ENCODE measurements around the gene PAPPA. TPM values are rescaled to one million over a fixed set of nuclear protein-coding genes. Genes with fewer than 3 reads are reported as not detected.

PAPPA gene
- total RNA-seq, 2 donors from 2014 or later: 1.8 to 5.7 TPM

GRCh38 chr9:116448431-116448830 is 294.8 kb downstream of the PAPPA start:
- TF ChIP-seq CTCF (IDR thresholded peaks at IDR 0.05): no peak
- no peaks in the 10 kb centered on the region for H3K9me3 ChIP-seq
- no peak overlapping the region for H3K4me3 ChIP-seq
- H3K4me1 ChIP-seq: no peaks in the 10 kb centered on the region
- DNase-seq (ENCODE audit: low spot score): no peak
- H3K27me3 ChIP-seq: no peaks in the 10 kb centered on the region
- no peak overlapping the region for H3K27ac ChIP-seq
- H3K36me3 ChIP-seq: no peaks in the 10 kb centered on the region

DNA sequence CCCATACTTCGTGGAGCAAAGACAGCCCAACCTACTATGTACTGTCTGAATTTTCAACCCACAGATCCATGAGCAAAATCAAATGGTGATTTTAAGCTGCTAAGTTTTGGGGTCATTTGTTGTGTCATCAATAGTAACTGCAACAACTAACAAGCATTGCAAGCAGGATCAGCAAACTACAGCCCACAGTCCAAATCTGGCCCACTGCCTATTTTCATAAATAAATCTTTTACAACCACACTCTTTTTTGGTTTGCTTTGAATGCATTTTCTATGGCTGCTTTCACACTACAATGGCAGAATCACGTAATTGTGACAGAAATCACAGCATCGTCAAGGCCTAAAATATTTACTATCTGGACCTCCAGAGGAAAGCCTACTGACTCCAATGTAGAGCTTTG is 296.4 kb downstream of the PAPPA start:
- Histone ChIP-seq H3K4me3 (no peak overlapping the region), H3K4me1 (no peaks in the 10 kb centered on the region), H3K27me3 (no peaks in the 10 kb centered on the region), H3K36me3 (no peaks in the 10 kb centered on the region), H3K27ac (no peak overlapping the region), H3K9me3 (no peaks in the 10 kb centered on the region)
- no peak for TF ChIP-seq CTCF (IDR thresholded peaks at IDR 0.05)
- DNase-seq (ENCODE audit: low spot score): no peak

DNA sequence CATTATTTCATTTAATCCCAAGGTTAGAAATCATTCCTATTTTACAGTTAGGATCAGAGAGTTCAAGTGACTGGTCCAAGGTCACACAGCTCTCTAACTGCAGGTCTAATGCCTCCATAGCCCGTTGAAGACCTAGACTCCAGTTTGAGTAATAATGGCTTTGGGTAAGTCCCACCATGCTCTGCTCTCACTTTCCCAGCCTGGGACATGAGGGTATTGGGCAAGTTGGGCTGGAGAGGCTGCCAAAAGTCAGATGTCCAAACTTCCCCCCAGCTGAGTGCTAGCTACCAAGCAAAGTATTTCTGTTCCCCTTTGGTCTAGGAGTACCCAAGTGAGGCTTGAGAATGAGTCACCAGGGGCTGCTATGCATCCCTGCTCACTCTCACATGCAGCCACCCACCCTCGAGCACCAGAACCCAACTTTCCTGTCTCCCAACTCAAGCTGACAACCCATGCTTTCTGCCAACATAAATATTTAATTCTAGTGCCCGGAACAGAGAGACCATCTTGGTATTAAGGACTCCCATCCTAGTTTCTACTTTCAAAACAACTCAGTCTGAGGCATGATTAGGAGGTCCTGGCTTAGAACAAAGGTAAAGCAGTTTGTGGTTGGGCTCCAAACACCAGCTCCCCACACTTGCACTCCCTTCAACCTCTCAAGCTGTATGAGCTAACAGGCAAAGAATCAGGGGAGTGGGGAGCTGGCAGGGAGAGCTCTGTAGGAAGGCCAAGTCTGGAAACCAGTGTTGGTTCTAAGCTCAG is 297.0 kb downstream of the PAPPA start:
- Histone ChIP-seq H3K4me1 (no peaks in the 10 kb centered on the region), H3K36me3 (no peaks in the 10 kb centered on the region), H3K4me3 (no peak overlapping the region), H3K9me3 (no peaks in the 10 kb centered on the region), H3K27me3 (no peaks in the 10 kb centered on the region), H3K27ac (no peak overlapping the region)
- DNase-seq (ENCODE audit: low spot score): no peak
- TF ChIP-seq CTCF (IDR thresholded peaks at IDR 0.05): no peak

GRCh38 chr9:116451500-116452115 is 298.0 kb downstream of the PAPPA start:
- Histone ChIP-seq H3K27me3 (no peaks in the 10 kb centered on the region), H3K9me3 (peaks cover 0 to 4% of the 10 kb centered on the region in 2 donors), H3K4me1 (no peaks in the 10 kb centered on the region), H3K27ac (no peak overlapping the region), H3K36me3 (no peaks in the 10 kb centered on the region), H3K4me3 (no peak overlapping the region)
- no peak for DNase-seq (ENCODE audit: low spot score)
- TF ChIP-seq CTCF (IDR thresholded peaks at IDR 0.05): no peak
